GM18505 (cell line): ENCODE data around the gene TSPAN9.

Source experiments
- ATAC-seq: cut with Tn5 transposase; IDR thresholded peaks from one replicate; pipeline ENCODE4 v1.9.1; 2021; ENCODE audit not compliant: unreplicated experiment
- POLR2A ChIP-seq: IDR thresholded peaks from 4 replicates; pipeline ENCODE4 v1.6.1; 2011; ENCODE audit warnings: borderline replicate concordance; ENCODE audit not compliant: insufficient read depth, insufficient read length; ENCODE audit errors: extremely low read depth

TSPAN9 gene

DNA sequence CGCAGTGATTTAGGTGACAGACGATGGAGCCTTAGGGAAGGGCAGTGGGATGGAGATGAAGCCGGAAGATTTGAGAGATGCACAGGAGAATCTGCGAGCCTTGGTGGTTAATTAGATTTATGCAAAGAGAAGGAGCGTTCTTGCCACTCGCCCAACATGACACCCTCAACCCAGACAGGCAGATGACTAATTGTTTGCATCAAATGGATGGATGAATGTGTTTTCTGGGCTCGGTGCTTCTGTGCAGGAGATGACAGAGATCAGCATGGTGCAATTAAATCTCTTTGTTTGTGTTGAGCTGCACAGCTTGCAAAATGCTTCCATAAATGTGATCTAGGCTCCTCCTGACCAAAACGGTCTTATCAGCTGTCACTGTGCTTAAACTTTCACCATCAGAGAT lies 211.5 kb downstream of the TSPAN9 start:
- TF ChIP-seq POLR2A: no peak
- ATAC-seq: no peak

DNA sequence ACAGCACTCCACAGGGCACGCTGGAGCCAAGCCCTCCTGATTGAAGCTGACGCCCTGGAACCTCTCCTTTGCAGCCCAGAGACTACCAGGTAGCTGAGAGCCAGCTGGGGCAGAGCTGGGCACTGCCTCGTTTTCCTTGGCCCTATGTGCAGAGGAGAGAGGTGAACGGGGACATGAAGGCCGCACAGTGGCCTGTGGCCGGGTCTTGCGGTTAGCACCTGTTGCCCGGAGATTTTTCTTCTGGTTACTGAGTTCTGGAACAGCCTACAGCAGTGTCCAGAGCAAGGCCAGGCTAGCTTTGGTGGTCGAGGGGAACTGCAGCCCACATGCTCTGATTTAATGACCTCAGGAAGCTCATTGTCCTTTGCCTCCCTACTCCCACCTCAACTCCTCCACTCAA lies 212.5 kb downstream of the TSPAN9 start:
- no peak for ATAC-seq
- TF ChIP-seq POLR2A: no peak

DNA sequence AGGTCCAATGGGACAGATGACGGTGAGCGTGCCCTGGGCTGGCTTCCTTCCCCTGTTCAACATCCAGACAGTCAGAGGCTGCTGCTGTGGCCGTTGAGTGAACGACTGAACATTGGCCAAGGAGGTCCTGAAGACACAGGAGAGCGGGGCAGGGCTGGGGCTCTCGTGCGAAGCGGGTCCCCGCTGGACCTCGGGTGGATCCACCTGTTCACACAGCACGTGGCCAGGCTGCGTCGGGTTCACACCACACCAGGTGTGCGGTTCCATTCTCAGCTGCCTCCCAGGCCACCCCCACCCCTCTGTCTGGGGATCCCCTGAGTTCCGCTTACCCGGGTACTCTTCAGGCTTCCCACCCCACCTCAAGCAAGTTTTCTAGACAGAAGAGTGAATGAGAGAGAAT lies 214.8 kb downstream of the TSPAN9 start:
- ATAC-seq: no peak
- no peak for TF ChIP-seq POLR2A

DNA sequence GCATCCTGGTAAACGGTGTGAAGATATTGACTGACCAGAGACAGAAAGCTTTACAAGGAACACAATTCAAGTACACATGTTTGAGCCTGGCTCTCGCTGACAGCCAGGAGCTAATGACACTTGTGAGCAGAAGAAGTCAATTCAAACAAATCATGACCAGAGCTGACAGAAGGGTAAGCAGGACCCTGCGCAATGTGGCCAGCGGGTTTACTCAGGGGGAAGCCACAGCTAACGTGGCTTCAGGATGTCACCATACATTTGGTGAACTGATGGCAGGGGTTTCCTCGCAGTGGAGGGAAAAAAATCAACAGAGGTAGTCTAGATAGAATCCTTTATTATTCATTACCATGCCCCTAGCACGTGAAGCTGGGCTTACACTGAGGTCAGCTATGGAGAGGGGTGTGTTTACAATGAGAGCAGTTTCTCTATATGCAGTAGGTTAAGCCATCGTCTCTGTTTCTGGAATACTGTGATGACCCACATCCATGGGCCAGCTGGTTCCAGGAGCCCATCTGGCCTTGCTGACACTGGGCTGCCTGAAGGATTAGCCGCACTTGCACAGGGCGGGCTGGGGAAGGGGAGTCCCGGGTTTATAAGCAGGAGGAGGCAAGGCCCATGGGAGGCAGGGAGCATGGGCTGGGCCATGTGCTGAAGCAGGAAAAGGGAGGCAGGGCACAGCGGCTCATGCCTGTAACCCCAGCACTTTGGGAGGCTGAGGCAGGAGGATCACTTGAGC lies 215.7 kb downstream of the TSPAN9 start:
- no peak for ATAC-seq
- TF ChIP-seq POLR2A: no peak

DNA sequence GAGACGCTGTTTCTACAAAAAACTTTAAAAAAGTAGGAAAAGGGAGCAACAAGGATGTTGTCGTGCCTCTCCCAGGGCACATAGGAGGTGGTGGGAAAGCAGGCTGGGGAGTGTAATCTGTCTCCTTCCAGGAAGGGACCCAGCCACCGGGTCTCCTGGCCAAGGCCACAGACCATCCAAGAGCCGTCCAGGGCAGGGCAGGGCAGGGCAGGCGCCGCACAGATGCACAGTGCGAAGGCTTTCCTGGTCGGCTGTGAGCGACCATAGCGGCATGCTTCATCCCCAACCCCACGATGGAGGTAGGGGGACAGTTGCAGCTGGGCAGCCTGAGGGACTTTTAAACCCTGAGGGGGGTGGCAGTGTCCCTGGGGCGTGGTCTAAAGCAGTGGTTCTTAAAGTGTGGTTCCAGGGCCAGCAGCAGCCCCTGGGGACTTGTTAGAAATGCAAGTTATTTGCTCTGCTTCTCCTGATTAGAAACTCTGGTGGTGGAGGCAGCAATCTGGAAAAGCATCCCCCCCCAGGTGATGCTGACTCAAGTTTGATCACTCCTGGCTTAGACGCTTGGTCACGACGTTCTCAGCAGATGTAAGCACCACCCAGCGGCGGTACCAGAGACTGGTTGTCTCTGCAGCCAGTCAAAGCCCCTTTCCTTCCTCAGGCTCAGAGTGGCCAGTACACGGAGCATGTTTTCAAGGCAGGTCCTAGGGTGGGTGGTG lies 216.4 kb downstream of the TSPAN9 start:
- no peak for TF ChIP-seq POLR2A
- no peak for ATAC-seq

DNA sequence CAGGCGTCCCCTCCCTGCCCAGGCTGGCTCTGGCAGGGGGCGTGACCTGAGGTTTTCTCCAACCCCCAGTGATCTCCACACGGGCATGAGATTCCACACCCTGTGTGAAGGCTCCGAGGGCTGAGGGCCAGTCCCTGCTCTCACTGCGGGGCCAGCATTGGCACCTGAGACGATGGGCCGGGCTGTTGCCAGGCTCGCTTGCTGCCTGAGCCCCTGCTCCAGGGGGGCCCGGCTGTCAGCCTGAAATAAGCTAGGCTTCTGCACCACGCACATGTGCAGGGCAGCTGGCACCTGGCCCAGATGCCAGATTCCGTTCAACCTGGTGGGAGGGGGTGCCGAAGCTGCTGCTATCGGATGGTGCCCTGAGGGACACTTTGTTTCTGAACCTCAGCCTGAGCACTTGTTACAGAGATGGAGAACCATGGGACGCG lies 217.3 kb downstream of the TSPAN9 start:
- no peak for ATAC-seq

DNA sequence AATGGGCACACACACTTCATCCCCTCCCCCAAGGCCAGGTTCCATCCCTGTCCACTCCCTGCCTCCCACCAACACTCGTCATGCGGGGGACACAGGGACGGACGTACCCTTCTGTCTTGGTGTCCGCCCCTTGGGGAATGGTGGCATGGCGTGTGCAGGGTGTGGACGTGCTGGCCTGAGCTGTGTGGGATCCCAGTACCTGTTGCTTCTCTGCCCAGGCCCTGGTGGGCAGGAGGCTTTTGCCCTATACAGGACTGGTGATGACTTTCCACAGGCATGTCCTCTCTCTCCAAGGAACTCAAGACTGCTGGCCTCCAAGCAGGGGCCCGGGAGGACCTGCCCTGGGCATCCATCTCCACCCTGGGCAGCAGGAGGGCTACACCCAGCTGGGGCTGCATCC lies 218.0 kb downstream of the TSPAN9 start:
- no peak for TF ChIP-seq POLR2A
- ATAC-seq: no peak

More for the DNA sequence above, 217.3 kb downstream of the TSPAN9 start:
- TF ChIP-seq POLR2A: no peak

DNA sequence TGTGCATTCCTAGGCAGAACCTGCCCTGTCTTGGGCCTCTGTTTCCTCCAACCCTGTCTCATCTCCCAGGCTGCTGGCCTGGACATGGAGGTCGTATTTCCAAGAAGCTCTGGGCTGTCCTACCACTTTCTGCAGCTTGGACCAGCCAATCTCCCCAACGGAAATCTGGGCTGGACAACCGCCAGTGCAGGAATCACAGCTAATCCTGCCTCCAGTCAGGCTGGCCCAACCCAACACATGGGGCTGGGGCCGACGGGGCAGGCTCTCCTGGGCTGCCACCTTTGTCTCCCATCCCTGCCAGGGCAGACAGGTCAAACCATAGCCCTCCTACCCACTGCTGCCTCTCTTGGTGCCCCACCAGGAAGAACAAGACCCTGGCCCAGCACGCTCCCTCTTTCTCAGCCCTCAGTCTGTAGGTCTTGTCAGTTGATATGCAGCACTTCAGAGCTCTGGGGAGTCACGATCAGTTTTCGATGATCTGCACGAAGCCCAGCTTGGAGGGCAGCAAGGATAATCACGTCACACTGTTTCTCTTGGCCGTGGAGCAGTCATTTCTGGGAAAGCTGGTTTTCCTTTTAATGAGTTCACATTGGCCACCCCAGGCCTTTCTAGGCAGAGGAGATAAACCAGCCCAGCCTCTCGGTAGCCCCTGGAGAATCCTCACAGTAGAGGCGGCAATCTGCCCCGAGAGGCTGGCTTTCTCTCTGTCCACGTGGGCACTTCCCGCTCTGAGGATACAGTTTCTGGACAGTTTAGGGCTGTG lies 218.6 kb downstream of the TSPAN9 start:
- TF ChIP-seq POLR2A: no peak
- no peak for ATAC-seq

DNA sequence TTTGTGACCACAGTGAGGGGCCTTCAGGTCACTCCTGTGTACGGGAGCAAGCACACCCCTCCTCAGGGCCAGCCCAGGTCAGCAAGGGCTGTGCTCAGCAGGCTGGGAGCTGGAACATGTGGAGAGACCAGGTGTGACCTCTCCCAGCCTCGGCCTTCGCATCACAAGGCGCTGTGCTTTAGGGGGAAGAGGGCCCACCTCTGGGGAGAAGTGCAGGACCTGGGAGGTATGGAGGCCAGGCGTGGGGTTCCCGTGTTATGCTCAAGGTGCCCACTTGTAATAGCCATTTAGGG lies 219.2 kb downstream of the TSPAN9 start:
- TF ChIP-seq POLR2A: no peak
- ATAC-seq: no peak

DNA sequence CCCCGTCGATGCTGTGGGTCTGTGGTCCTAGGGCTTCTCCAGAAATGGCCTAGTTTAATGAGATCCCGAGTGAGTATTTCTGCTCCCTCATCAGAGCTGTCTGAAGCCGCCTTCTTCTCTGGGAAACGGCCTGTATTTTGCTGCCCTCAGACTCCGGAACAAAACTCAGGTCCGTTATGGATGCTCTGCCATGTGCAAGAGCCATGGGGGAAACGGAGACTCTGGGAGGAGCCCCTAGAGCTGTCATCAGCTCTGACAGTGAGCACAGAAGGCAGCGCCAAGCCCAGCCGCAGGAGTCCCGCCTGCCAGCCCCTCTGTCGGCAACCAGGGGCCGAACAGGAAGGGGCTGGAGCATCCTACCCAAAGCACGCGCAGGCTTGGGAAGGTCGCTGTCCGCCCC lies 221.4 kb downstream of the TSPAN9 start:
- no peak for TF ChIP-seq POLR2A
- ATAC-seq: no peak

DNA sequence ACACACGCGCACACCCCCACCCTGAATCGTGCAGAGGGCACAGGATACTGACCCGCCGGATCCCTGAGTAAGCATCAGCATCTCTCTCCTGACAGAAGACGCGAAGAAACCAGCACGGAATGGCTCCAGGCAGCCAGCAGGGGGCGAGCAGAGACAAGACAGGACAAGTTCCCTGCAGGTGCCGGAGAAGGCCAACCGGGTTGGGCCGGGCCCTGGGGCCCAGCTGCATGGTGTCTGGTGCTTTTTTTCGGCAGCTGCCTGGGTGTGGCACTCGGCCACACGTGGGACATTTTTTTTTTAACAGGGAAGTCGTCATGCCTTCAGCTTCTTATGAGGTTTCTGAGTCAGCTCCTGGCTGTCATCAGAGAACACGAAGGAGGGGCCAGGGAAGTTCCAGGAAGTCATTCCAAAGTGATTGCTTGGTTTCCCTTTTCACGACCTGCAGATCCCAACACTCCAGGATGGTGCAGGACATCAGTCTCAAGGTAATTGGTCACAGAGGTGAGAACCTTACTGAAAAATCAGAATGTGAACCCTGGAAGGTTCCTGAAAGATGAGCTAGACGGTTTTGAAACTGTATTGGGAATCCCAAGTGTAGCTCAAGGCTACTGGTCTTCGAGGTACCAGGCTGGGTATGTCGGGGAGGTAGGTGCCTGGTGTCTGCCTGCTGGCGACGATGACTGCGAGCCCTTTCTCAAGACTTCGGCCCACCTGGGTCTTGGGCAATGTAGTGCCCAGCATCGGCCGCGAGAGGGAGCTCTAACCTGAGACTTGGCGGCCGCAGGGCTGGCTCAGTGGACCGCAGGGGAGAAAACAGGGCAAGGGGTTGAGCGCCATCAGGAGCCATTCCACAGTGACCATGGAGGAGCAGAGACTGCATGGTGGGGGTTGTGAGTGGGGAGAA lies 223.0 kb downstream of the TSPAN9 start:
- ATAC-seq: no peak
- TF ChIP-seq POLR2A: no peak

DNA sequence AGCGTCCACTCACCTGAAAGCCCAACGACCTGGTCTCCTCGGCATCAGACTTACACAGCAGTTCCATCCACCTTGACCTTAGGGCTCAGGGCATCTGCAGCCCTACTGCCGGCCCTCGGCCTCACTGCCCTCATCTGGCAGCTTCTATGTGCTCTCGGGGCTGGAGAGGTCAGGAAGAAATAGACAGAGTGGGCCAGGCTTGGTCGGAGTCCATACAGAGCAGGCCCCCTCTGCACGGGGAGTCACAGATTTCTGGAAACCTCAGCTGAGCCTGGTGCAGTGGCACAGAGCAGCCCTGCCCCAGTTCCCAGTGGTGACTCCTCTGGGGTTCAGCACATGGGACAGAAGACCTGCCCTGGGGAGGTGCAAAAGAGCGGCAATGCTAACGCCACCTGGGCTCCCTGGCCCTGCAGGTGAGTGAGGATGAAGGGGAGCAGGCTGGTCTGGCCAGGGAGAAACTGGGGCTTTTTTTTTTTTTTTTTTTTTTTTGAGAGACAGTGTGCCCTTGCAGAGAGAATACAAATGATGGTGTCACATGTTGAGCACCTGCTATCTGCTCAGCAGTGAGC lies 223.7 kb downstream of the TSPAN9 start:
- ATAC-seq: no peak
- no peak for TF ChIP-seq POLR2A
